ACHN (cell line): ENCODE measurements around the gene TPM2.

Source experiments
- DNase-seq: peaks from one replicate; pipeline ENCODE4 v3.0.0-alpha.2; 2015
- in situ Hi-C: cut with HindIII; loops from 2 replicates; pipeline ENCODE4 v1.10.0; 2017; ENCODE audit warnings: low sequenced_read_pairs, low pct_ligation_motif_present, low pct_unique_long_range_greater_than_20kb

TPM2 gene

GRCh38 chr9:35723426-35723825 lies 33.7 kb upstream of the TPM2 start:
- DNase-seq: no peak
- in situ Hi-C loops: no loop called here

- no peak for DNase-seq
- in situ Hi-C loops: no loop called here
These were observed 29.8 kb upstream of the TPM2 start for GRCh38 chr9:35719546-35719945.

- in situ Hi-C loops: no loop called here
- DNase-seq: no peak
These were observed 29.2 kb upstream of the TPM2 start for GRCh38 chr9:35718721-35719511.

- no peak for DNase-seq
- in situ Hi-C loops: no loop called here
These were observed 27.6 kb upstream of the TPM2 start for GRCh38 chr9:35717132-35717870.

- no peak for DNase-seq
- in situ Hi-C loops: no loop called here
These were observed 26.5 kb upstream of the TPM2 start for GRCh38 chr9:35716230-35716629.

- in situ Hi-C loops: no loop called here
- no peak for DNase-seq
These were observed 25.0 kb upstream of the TPM2 start for GRCh38 chr9:35714579-35715252.

GRCh38 chr9:35714123-35714522 lies 24.4 kb upstream of the TPM2 start:
- DNase-seq: no peak
- in situ Hi-C loops: no loop called here

- in situ Hi-C loops: no loop called here
- DNase-seq: no peak
These were observed 23.9 kb upstream of the TPM2 start for GRCh38 chr9:35713578-35713977.

GRCh38 chr9:35712762-35713400 lies 23.2 kb upstream of the TPM2 start:
- no peak for DNase-seq
- in situ Hi-C loops: no loop called here

- no peak for DNase-seq
- in situ Hi-C loops: no loop called here
These were observed 22.0 kb upstream of the TPM2 start for GRCh38 chr9:35711501-35712428.

GRCh38 chr9:35710818-35711500 lies 21.2 kb upstream of the TPM2 start:
- DNase-seq: no peak
- in situ Hi-C loops: no loop called here

- in situ Hi-C loops: no loop called here
- DNase-seq: no peak
These were observed 18.4 kb upstream of the TPM2 start for GRCh38 chr9:35708146-35708545.

GRCh38 chr9:35706951-35707350 lies 17.2 kb upstream of the TPM2 start:
- in situ Hi-C loops: no loop called here
- DNase-seq: no peak

GRCh38 chr9:35705836-35706430 lies 16.2 kb upstream of the TPM2 start:
- in situ Hi-C loops: no loop called here
- DNase-seq: no peak

GRCh38 chr9:35705372-35705771 lies 15.6 kb upstream of the TPM2 start:
- in situ Hi-C loops: no loop called here
- no peak for DNase-seq

GRCh38 chr9:35703906-35704672 lies 14.4 kb upstream of the TPM2 start:
- DNase-seq: no peak
- in situ Hi-C loops: no loop called here

GRCh38 chr9:35702696-35703095 lies 13.0 kb upstream of the TPM2 start:
- in situ Hi-C loops: no loop called here
- no peak for DNase-seq
